Stimulated activated naive CD8-positive, alpha-beta T cell treated with anti-CD3 and anti-CD28 coated beads, Interleukin-15, Interleukin-2, amounts not matched to agents 100 U/mL and 50 U/mL, for 24 hours (primary cell): ENCODE data around the gene SKAP1.
"Not testable (repeated sequence)": the region's sequence is repeated elsewhere in the genome, so short reads cannot be mapped to it uniquely, and the experiment has no call there.

Experiments
- ATAC-seq: fragments of 150-1000 bp; cut with Tn5 transposase; one replicate; pipeline ENCODE4 v1.10.0; 2021
- DNase-seq: peaks from one replicate; pipeline ENCODE4 v3.0.0; 2021

Gene SKAP1

GRCh38 chr17:48373130-48373830 is 56.7 kb downstream of the SKAP1 start:
- no peak for ATAC-seq
- no peak for DNase-seq

GRCh38 chr17:48368967-48369366 is 61.0 kb downstream of the SKAP1 start:
- not testable (repeated sequence) for DNase-seq, ATAC-seq

- ATAC-seq = no peak
- no peak for DNase-seq
Observed at GRCh38 chr17:48368352-48368908, 61.6 kb downstream of the SKAP1 start.

- no peak for ATAC-seq
- DNase-seq = no peak
Observed at GRCh38 chr17:48363161-48363560, 66.9 kb downstream of the SKAP1 start.

- not testable (repeated sequence) for ATAC-seq, DNase-seq
Observed at GRCh38 chr17:48360861-48361633, 69.0 kb downstream of the SKAP1 start.

GRCh38 chr17:48357779-48358602 is 72.0 kb downstream of the SKAP1 start:
- ATAC-seq (no peak), DNase-seq (no peak)

GRCh38 chr17:48356866-48357265 is 73.1 kb downstream of the SKAP1 start:
- ATAC-seq (no peak), DNase-seq (no peak)

GRCh38 chr17:48352630-48353029 is 77.4 kb downstream of the SKAP1 start:
- DNase-seq (no peak), ATAC-seq (no peak)

- ATAC-seq (no peak), DNase-seq (no peak)
Observed at GRCh38 chr17:48351911-48352332, 78.1 kb downstream of the SKAP1 start.

- no peak for DNase-seq
- ATAC-seq = no peak
Observed at GRCh38 chr17:48348352-48348751, 81.7 kb downstream of the SKAP1 start.

GRCh38 chr17:48347177-48347576 is 82.8 kb downstream of the SKAP1 start:
- no peak for ATAC-seq
- no peak for DNase-seq

- ATAC-seq (no peak), DNase-seq (no peak)
Observed at GRCh38 chr17:48344251-48344650, 85.8 kb downstream of the SKAP1 start.

GRCh38 chr17:48340916-48341315 is 89.1 kb downstream of the SKAP1 start:
- DNase-seq (no peak), ATAC-seq (no peak)

GRCh38 chr17:48338720-48339119 is 91.3 kb downstream of the SKAP1 start:
- no peak for ATAC-seq

GRCh38 chr17:48337903-48338302 is 92.1 kb downstream of the SKAP1 start:
- ATAC-seq, DNase-seq: not testable (repeated sequence)

More at GRCh38 chr17:48338720-48339119, 91.3 kb downstream of the SKAP1 start:
- DNase-seq = no peak

- ATAC-seq = no peak
- no peak for DNase-seq
Observed at GRCh38 chr17:48336986-48337385, 93.0 kb downstream of the SKAP1 start.

GRCh38 chr17:48335858-48336500 is 94.0 kb downstream of the SKAP1 start:
- DNase-seq (no peak), ATAC-seq (no peak)

GRCh38 chr17:48335146-48335784 is 94.7 kb downstream of the SKAP1 start:
- DNase-seq = no peak
- ATAC-seq = no peak

- no peak for ATAC-seq
- DNase-seq = no peak
Observed at GRCh38 chr17:48333034-48333530, 96.9 kb downstream of the SKAP1 start.

GRCh38 chr17:48330887-48331286 is 99.1 kb downstream of the SKAP1 start:
- DNase-seq (no peak), ATAC-seq (no peak)

- no peak for ATAC-seq
- no peak for DNase-seq
Observed at GRCh38 chr17:48330421-48330820, 99.6 kb downstream of the SKAP1 start.
